ENCODE measurements around the gene POLR3GL.

GRCh38 chr1:145944532-145944931 is 20.0 kb upstream of the POLR3GL start:
- no peak for TF ChIP-seq CTCF (IDR thresholded peaks at IDR 0.05)
- TF ChIP-seq EZH2 (IDR thresholded peaks at IDR 0.05): no peak
- TF ChIP-seq EZH2phosphoT487 (IDR thresholded peaks at IDR 0.05): no peak

All from neural progenitor cell (in vitro differentiated cells).